IPS DF 4.7 (cell line): ENCODE data around the gene SLC13A4.
"Not testable (repeated sequence)": the region's sequence is repeated elsewhere in the genome, so short reads cannot be mapped to it uniquely, and the experiment has no call there.

Experiments
- DNase-seq: peaks from one replicate; pipeline ENCODE4 v3.0.0-alpha.2; 2013; ENCODE audit warnings: low spot score; ENCODE audit errors: extremely low read depth

SLC13A4 gene

DNA sequence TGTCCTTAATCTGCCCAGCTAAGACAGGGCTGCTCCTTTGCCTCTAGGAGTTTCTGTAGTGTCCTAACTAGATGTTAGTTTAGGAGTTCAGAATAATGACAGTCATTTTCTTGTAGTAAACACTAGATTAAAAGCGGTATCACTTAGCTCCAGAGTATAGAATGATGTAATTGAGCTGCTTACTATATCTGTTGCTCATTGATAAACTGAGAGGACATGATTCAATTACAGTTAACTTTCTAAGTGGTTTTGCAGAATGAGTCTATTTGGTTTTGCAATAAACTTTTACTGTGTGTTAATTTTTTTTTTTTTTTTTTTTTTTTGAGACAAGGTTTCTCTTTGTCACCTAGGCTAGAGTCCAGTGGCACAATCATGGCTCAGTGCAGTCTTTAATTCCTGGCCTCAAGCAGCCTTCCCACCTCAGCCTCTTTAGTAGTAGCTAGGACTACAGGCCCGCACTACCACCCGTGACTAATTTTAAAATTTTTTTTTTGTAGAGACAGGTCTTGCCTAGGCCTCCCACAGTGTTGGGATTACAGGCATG lies 63.9 kb downstream of the SLC13A4 start:
- no peak for DNase-seq

GRCh38 chr7:135662373-135663114 lies 65.4 kb downstream of the SLC13A4 start, which contains the start of gene STMP1:
Gene STMP1, plus strand, starts transcription at chr7:135662514.
- no peak for DNase-seq

GRCh38 chr7:135662123-135662372 lies 65.9 kb downstream of the SLC13A4 start:
- DNase-seq: no peak

DNA sequence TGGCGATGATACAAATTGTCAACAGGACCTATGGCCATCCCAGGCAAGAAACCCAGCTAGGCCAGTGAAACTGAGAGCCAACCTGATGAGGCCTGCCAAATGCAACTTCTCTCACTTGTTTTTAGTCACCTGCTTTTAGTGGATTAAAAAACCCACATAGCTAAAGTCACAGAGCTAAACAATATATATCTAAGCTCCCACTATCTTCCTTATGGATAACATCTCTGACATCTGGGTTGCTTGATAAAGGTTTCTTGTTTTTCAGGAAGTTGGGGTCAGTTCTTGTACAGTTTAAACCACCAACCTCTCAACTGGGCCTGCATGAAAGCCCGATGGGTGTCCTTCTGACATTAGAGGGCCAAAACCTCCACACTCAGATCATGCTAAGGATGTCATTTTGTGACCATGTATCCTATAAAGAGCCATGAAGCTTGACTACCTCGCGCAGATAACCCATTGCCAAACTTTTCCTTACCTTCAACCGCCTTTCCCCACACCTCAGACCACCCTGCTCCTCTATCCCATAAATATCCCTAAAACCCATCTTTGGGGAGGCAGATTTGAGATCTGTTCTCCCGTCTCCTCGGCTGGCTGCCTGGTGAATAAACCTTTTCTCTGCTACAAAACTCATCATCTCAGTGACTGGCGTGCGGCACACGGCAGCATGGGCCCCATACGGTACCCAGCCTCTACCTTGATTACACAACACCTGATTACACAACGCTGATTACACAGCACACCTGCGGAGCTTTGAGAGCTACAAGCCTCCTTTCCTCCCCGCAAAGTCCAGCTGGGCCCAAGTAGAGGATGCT lies 66.5 kb downstream of the SLC13A4 start:
- no peak for DNase-seq

- no peak for DNase-seq
Observed at GRCh38 chr7:135659159-135659846, 68.7 kb downstream of the SLC13A4 start.

DNA sequence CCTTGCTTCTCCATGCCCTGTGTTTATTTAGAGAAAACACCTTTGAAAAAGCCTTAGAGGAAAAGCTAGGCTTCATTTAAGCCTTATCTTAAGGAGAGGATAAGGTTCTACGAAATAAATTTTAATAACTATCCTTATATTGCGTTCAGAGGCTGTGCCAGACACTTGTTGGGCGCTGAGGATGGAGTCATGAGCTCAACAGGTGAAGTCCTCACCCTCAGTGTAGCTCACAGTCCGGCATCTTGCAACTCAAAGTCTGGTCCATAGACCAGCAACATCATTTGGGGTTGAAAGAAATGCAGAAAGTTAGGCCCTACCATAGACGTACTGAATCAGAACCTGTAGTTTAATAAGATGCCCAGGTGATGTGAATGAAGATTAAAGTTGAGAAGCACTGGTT lies 69.4 kb downstream of the SLC13A4 start:
- DNase-seq: no peak

DNA sequence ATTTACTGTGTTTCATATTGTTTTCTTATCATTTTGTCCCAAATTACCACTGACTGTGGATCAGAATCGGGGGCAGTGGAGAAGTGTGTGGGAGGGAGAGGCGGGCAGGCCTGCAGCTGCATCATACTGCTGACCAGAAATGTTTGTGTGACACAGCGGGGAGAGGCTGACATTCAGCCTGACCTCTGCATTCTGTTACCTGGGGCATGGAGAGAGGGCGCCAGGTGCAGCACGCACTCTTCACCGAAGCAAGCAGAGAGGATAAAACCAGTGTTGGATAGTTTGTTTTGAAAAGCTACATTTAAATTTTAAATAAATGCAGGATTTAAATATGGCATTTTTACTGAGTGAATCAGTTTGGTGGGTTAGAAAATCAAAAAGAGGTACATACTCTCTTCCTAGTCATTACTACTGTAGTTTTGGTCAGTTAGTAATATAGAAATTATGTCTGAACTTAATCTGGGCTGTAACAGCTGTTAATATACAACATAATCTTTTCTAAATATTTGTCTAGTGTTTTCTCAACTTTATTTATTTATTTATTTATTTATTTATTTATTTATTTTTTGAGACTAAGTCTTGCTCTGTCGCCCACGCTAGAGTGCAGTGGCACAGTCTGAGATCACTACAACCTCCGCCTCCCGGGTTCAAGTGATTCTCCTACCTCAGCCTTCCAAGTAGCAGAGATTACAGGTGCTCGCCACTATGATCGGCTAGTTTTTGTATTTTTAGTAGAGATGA lies 74.5 kb downstream of the SLC13A4 start:
- no peak for DNase-seq

GRCh38 chr7:135650831-135651573 lies 77.0 kb downstream of the SLC13A4 start:
- DNase-seq: no peak

DNA sequence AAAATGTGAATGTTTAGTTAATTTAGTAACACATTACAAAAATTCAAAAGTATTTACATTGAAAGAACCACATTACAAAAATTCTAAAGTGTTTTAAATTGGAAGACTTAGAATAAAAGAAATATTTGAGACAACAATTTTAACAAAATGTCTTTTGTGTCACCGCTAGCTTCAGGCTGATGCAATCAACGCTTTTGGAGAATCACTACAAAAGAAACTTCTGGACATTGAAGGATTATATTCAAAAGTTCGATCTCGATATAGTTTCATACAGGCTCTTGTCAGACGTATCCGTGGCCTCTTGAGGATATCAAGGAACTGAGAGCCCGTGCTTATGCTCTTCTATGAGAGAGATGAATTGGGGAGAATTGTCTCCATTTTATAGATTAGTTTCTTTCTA lies 79.8 kb downstream of the SLC13A4 start:
- DNase-seq: no peak

GRCh38 chr7:135647755-135648154 lies 80.2 kb downstream of the SLC13A4 start:
- DNase-seq: no peak

GRCh38 chr7:135645296-135645904 lies 82.6 kb downstream of the SLC13A4 start:
- no peak for DNase-seq

GRCh38 chr7:135644729-135645128 lies 83.3 kb downstream of the SLC13A4 start:
- no peak for DNase-seq

- DNase-seq: no peak
Observed at GRCh38 chr7:135644154-135644553, 83.8 kb downstream of the SLC13A4 start.

- not testable (repeated sequence) for DNase-seq
Observed at GRCh38 chr7:135639690-135640089, 88.3 kb downstream of the SLC13A4 start.

DNA sequence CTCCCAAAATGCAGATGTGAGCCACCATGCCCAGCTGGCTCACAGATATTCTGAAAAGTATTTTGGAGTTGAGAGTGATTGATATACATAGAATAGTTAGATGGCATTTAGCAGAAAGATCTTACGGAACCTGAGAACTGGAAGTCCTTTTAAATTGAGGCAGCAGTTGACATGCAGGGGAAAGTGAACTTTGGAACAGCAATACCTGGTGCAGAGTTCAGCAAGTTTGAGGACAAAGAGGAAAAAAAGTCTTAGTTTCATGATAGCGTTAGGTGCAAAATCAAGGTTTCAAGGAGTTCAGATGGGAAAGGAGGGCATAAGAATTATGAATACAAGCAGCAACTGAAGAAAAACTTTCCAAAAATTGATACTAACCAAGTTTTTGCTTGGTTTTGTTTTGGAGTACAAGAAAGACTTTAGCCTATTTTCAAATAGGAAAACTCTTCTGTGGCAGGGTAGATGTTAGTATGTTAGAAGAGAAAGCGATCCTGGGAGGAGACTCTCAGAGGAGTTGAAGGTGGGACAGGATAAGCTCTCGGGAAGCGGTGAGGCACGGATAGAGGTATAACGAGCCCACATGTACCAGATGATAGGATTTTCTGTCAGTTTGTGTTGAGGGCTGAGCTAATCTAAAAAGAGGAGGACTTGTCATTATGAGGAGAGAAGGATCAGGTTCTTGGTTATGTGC lies 93.7 kb downstream of the SLC13A4 start:
- no peak for DNase-seq
